Lower lobe of right lung (tissue), 2 donors: ENCODE measurements around the gene AGO4. TPM values are rescaled to one million over a fixed set of nuclear protein-coding genes. Genes with fewer than 3 reads are reported as not detected.

Source experiments
- ATAC-seq, 2 donors: fragments of 200-7000 bp; cut with Tn5 transposase; one replicate each; pipeline ENCODE4 v1.9.1; 2020 to 2022; ENCODE audit warnings: mild to moderate bottlenecking in 2 of 2, moderate library complexity in 2 of 2
- DNase-seq: peaks from one replicate; pipeline ENCODE4 v3.0.0-alpha.2; 2020
- H3K27ac ChIP-seq: fragments of 200-600 bp; one replicate; pipeline ENCODE4 v1.8.0; 2022
- H3K27me3 ChIP-seq: fragments of 200-600 bp; one replicate; pipeline ENCODE4 v1.8.0; 2022; ENCODE audit warnings: low read depth
- H3K36me3 ChIP-seq: fragments of 200-600 bp; one replicate; pipeline ENCODE4 v1.8.0; 2022; ENCODE audit warnings: mild to moderate bottlenecking
- H3K4me1 ChIP-seq: fragments of 200-600 bp; one replicate; pipeline ENCODE4 v1.8.0; 2022
- H3K4me3 ChIP-seq: fragments of 200-600 bp; one replicate; pipeline ENCODE4 v1.8.0; 2022; ENCODE audit warnings: mild to moderate bottlenecking
- H3K9me3 ChIP-seq: fragments of 200-600 bp; one replicate; pipeline ENCODE4 v1.8.0; 2022
- intact Hi-C: fragments of 100-400 bp; cut with DNase I; formaldehyde crosslinking; loops from one replicate; pipeline ENCODE4 v1.11.0; 2022
- total RNA-seq: library from RNA; stranded (reverse); fragmentation: NEBNext Ultra II Directional; extraction: Animal tissue kit (Norgen Biotek cat#: 25700); gene quantifications from one replicate; pipeline ENCODE4 v1.2.1, GENCODE V29; 2021
- TF ChIP-seq, protein P1 (sequence below): fragments of 200-600 bp; IDR thresholded peaks from one replicate; pipeline ENCODE4 v1.8.0; 2022; ENCODE audit warnings: antibody characterized with exemption, mild to moderate bottlenecking
- donor health status: DM: no; HTN: yes; CAD: no; lungs with severe emphysema.

The AGO4 gene
- total RNA-seq, 1 donor from 2014 or later: 32.9 TPM

DNA sequence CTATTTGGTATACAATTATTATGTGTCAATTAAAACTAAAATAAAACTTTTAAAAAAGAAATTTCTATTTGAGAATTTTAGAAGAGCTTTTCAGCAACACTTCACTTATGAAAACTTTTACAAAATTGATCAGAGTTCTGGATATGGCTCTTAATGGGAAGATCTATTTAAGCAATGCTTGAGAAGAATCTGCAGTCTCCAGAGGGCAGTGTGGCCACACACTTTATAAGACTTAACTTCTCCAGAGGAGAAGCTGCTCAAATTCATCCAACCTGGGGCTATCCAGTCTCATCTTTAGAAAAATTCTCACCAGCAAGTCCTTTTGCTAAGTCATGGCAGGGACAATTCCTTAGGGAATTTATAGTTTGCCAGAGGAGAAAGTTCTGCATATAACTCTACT is 50.0 kb downstream of the AGO4 start:
- Histone ChIP-seq H3K36me3 (peaks cover 34% of the 10 kb centered on the region), H3K27ac (no peak overlapping the region), H3K9me3 (no peaks in the 10 kb centered on the region), H3K4me3 (no peak overlapping the region), H3K27me3 (no peaks in the 10 kb centered on the region), H3K4me1 (peaks cover 6% of the 10 kb centered on the region)
- ATAC-seq: no peak
- intact Hi-C loops: no loop called here
- TF ChIP-seq, protein P1, sequence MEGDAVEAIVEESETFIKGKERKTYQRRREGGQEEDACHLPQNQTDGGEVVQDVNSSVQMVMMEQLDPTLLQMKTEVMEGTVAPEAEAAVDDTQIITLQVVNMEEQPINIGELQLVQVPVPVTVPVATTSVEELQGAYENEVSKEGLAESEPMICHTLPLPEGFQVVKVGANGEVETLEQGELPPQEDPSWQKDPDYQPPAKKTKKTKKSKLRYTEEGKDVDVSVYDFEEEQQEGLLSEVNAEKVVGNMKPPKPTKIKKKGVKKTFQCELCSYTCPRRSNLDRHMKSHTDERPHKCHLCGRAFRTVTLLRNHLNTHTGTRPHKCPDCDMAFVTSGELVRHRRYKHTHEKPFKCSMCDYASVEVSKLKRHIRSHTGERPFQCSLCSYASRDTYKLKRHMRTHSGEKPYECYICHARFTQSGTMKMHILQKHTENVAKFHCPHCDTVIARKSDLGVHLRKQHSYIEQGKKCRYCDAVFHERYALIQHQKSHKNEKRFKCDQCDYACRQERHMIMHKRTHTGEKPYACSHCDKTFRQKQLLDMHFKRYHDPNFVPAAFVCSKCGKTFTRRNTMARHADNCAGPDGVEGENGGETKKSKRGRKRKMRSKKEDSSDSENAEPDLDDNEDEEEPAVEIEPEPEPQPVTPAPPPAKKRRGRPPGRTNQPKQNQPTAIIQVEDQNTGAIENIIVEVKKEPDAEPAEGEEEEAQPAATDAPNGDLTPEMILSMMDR: peak; percentile 19
- no peak for DNase-seq

DNA sequence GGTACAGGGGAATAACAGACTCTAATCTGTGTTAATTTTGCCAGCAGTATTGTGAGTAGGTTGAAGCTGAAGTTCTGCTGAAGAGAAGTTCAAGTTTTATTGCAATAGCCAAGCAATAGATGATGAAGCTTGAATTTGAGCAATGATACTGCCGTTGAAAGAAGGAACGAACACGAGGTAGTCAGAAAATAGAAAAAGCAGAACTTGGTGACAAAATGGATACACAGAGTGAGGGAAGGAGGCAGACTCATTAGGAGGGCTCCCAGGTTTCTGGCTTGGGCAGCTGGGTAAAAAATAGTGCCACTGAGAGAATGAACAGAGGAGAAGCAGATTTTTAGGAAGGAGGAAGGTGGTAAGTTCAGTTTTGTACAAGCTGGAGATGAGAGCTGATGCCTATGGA is 52.9 kb downstream of the AGO4 start:
- peaks cover 5% of the 10 kb centered on the region for H3K36me3 ChIP-seq
- intact Hi-C loops: no loop called here
- H3K4me1 ChIP-seq: peaks cover 13% of the 10 kb centered on the region
- DNase-seq (no peak), ATAC-seq (peak; percentile 41 to 57)
- H3K27ac ChIP-seq: peak overlapping the region; percentile 20
- no peaks in the 10 kb centered on the region for H3K9me3 ChIP-seq
- no peaks in the 10 kb centered on the region for H3K27me3 ChIP-seq
- TF ChIP-seq, protein P1: no peak
- no peak overlapping the region for H3K4me3 ChIP-seq

DNA sequence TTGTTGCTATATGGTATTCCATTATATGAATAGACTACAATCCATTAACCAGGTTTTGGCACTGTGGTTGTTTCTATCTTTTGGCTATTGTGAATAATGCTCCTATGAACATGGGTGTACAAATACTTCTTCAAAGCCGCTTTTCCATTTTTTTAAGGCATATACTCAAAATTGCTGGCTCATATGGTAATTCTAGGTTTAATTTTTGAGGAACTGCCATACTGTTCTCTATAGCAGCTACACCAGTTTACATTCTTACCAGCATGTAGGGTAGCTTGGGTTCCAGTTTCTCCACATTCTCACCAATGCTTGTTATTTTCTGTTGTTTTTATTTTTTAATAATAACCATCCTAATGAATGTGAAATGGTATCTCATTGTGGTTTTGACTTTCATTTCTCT is 55.3 kb downstream of the AGO4 start:
- ATAC-seq: no peak
- H3K36me3 ChIP-seq: no peaks in the 10 kb centered on the region
- intact Hi-C loops: no loop called here

DNA sequence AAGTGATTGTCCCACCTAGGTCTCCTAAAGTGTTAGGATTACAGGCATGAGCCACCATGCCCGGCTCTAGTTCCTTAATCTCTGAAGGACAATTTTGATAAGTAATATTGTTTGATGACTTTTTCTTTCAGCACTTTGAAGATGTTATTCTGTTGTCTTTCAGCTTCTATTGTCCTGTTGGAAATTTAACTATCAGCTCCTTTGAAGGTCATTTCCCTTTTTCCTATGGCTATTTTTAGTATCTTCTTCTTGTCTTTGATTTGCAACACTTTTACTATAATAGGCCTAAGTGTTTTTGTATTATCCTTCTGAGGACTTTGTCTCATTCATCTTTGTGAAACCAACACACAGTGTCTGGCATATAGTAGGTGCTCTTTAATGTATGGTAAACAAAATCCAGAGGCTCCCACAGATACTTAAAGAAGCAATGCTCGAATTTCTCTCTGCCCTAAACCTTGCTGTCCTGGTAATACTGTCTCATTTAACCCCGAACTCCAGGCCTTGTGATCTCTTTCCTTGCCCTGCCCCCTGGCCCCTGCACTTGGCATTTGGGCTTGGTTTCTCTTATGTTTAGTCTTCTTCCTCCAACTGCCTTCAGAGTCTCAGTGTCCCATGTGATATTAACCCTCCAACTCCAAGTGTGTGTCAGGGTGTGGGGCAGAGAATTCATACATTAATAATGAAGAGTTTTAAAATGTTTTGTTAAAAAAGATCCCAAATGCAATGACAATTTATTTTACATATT is 56.2 kb downstream of the AGO4 start:
- ATAC-seq: no peak
- no peak overlapping the region for H3K4me3 ChIP-seq

More for the DNA sequence above, 55.3 kb downstream of the AGO4 start:
- Histone ChIP-seq H3K9me3 (no peaks in the 10 kb centered on the region), H3K4me1 (peaks cover 7% of the 10 kb centered on the region), H3K27me3 (no peaks in the 10 kb centered on the region), H3K4me3 (no peak overlapping the region), H3K27ac (no peak overlapping the region)
- TF ChIP-seq, protein P1: no peak
- DNase-seq: no peak

DNA sequence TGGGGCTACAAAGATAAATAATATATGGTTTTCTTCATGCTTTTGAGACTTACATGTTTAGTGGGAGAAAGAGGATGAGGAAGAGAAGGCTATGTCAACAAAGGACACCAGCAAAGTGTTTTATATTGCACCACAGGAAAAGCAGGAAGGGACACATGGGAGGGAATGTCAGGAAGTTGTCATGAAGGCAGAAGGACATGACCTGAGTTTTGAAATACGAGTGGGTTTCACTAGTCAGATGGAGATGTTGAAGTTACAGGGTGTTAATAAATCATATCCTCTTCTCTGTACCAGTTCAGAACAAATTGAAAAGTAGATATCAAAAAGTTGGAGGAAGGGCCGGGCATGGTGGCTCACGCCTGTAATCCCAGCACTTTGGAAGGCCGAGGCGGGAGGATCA is 57.0 kb downstream of the AGO4 start:
- no peak for DNase-seq
- Histone ChIP-seq H3K9me3 (no peaks in the 10 kb centered on the region), H3K4me1 (peaks cover 7% of the 10 kb centered on the region), H3K36me3 (no peaks in the 10 kb centered on the region), H3K4me3 (no peak overlapping the region), H3K27ac (no peak overlapping the region), H3K27me3 (no peaks in the 10 kb centered on the region)
- TF ChIP-seq, protein P1: no peak
- intact Hi-C loops: no loop called here
- ATAC-seq: peak; percentile 57 to 70

More for the DNA sequence above, 56.2 kb downstream of the AGO4 start:
- TF ChIP-seq, protein P1: no peak
- H3K27me3 ChIP-seq: no peaks in the 10 kb centered on the region
- peaks cover 7% of the 10 kb centered on the region for H3K4me1 ChIP-seq
- H3K36me3 ChIP-seq: no peaks in the 10 kb centered on the region
- no peak overlapping the region for H3K27ac ChIP-seq
- intact Hi-C loops: no loop called here
- no peak for DNase-seq
- no peaks in the 10 kb centered on the region for H3K9me3 ChIP-seq
